Measurements from ENCODE around the gene SLC27A3. TPM values are rescaled to one million over a fixed set of nuclear protein-coding genes. Genes with fewer than 3 reads are reported as not detected.

SLC27A3 gene
- total RNA-seq, 1 experiment from 2014 or later = 5.0 TPM

GRCh38 chr1:153770797-153771196, 4.4 kb upstream of the SLC27A3 start:
- Histone ChIP-seq H3K27ac (ENCODE audit: low read depth, low read length, poor library complexity, severe bottlenecking) (no peak overlapping the region), H3K36me3 (ENCODE audit: insufficient read depth, low read length, poor library complexity, severe bottlenecking) (peaks cover 55% of the 10 kb centered on the region), H3K4me1 (ENCODE audit: insufficient read depth, low read length, poor library complexity, severe bottlenecking) (peaks cover 6% of the 10 kb centered on the region), H3K4me3 (ENCODE audit: low read depth, low read length, poor library complexity, severe bottlenecking) (no peak overlapping the region), H3K9me3 (ENCODE audit: low read depth, low read length, poor library complexity, severe bottlenecking) (no peaks in the 10 kb centered on the region), H3K27me3 (replicated peaks; ENCODE audit: insufficient read depth, low read depth, low read length, poor library complexity) (no peaks in the 10 kb centered on the region)
- TF ChIP-seq CTCF (conservative IDR thresholded peaks at IDR 0.05; ENCODE audit: low read depth, low read length) = no peak
- TF ChIP-seq EZH2 (IDR thresholded peaks at IDR 0.05; ENCODE audit: borderline replicate concordance, low read depth, low read length, poor library complexity, severe bottlenecking) = no peak
- BruUV-seq (replicated peaks) = no TSS peak
- no peak for DNase-seq (ENCODE audit: low spot score)
- intact Hi-C loops (cut with micrococcal nuclease; ENCODE audit: unreplicated experiment) = loop anchor here (10.0 kb wide), 1 partner anchor 256 kb away; no protein-coding TSS in a partner anchor
- CTCF ChIA-PET = no interaction called here
- POLR2A ChIA-PET (ENCODE audit: low non-redundant PET) = no interaction called here

GRCh38 chr1:153771261-153771660, 3.9 kb upstream of the SLC27A3 start:
- DNase-seq (ENCODE audit: low spot score) = no peak
- Histone ChIP-seq H3K27me3 (replicated peaks; ENCODE audit: insufficient read depth, low read depth, low read length, poor library complexity) (no peaks in the 10 kb centered on the region), H3K36me3 (ENCODE audit: insufficient read depth, low read length, poor library complexity, severe bottlenecking) (peaks cover 52% of the 10 kb centered on the region), H3K4me1 (ENCODE audit: insufficient read depth, low read length, poor library complexity, severe bottlenecking) (peaks cover 11% of the 10 kb centered on the region), H3K27ac (ENCODE audit: low read depth, low read length, poor library complexity, severe bottlenecking) (no peak overlapping the region), H3K9me3 (ENCODE audit: low read depth, low read length, poor library complexity, severe bottlenecking) (no peaks in the 10 kb centered on the region), H3K4me3 (ENCODE audit: low read depth, low read length, poor library complexity, severe bottlenecking) (no peak overlapping the region)
- ChIA-PET POLR2A (ENCODE audit: low non-redundant PET) (no interaction called here), CTCF (interaction anchor here (0.7 kb wide), 1 partner anchor 614 kb away, joined by 4 read pairs; no protein-coding TSS in a partner anchor)
- intact Hi-C loops (cut with micrococcal nuclease; ENCODE audit: unreplicated experiment) = loop anchor here (10.0 kb wide), 1 partner anchor 256 kb away; no protein-coding TSS in a partner anchor
- TF ChIP-seq CTCF (conservative IDR thresholded peaks at IDR 0.05; ENCODE audit: low read depth, low read length) (no peak), EZH2 (IDR thresholded peaks at IDR 0.05; ENCODE audit: borderline replicate concordance, low read depth, low read length, poor library complexity, severe bottlenecking) (no peak)
- BruUV-seq (replicated peaks) = no TSS peak

GRCh38 chr1:153771841-153772593, 3.2 kb upstream of the SLC27A3 start:
- no peak overlapping the region for H3K4me3 ChIP-seq (ENCODE audit: low read depth, low read length, poor library complexity, severe bottlenecking)
- peaks cover 14% of the 10 kb centered on the region for H3K4me1 ChIP-seq (ENCODE audit: insufficient read depth, low read length, poor library complexity, severe bottlenecking)
- H3K27ac ChIP-seq (ENCODE audit: low read depth, low read length, poor library complexity, severe bottlenecking) = no peak overlapping the region
- BruUV-seq (replicated peaks) = no TSS peak
- peak; percentile 39 for DNase-seq (ENCODE audit: low spot score)
- ChIA-PET POLR2A (ENCODE audit: low non-redundant PET) (no interaction called here), CTCF (interaction anchor here (0.6 to 0.7 kb wide), 4 partner anchors 80 to 613 kb away, joined by 3 to 6 read pairs (median 4); no protein-coding TSS in a partner anchor)
- H3K36me3 ChIP-seq (ENCODE audit: insufficient read depth, low read length, poor library complexity, severe bottlenecking) = peaks cover 50% of the 10 kb centered on the region
- intact Hi-C loops (cut with micrococcal nuclease; ENCODE audit: unreplicated experiment) = loop anchor here (1.0 to 10.0 kb wide), 2 partner anchors 93 to 257 kb away; no protein-coding TSS in a partner anchor
- peak; percentile 65 for TF ChIP-seq CTCF (conservative IDR thresholded peaks at IDR 0.05; ENCODE audit: low read depth, low read length)
- no peak for TF ChIP-seq EZH2 (IDR thresholded peaks at IDR 0.05; ENCODE audit: borderline replicate concordance, low read depth, low read length, poor library complexity, severe bottlenecking)
- H3K27me3 ChIP-seq (replicated peaks; ENCODE audit: insufficient read depth, low read depth, low read length, poor library complexity) = no peaks in the 10 kb centered on the region
- no peaks in the 10 kb centered on the region for H3K9me3 ChIP-seq (ENCODE audit: low read depth, low read length, poor library complexity, severe bottlenecking)

All from A673 (cell line).